A549 treated with CORT108297 at 1 μM for 4 hours (cell line): Measurements from ENCODE around the gene ITGB1BP1. TPM values are rescaled to one million over a fixed set of nuclear protein-coding genes. Genes with fewer than 3 reads are reported as not detected.

Experiments
- total RNA-seq: library from RNA; stranded (reverse); fragments of 200-300 nt; extraction: Qiagen RNA extraction; gene quantifications from 5 replicates; pipeline ENCODE4 v1.2.3, GENCODE V29; 2022

Gene ITGB1BP1, protein sequence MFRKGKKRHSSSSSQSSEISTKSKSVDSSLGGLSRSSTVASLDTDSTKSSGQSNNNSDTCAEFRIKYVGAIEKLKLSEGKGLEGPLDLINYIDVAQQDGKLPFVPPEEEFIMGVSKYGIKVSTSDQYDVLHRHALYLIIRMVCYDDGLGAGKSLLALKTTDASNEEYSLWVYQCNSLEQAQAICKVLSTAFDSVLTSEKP
- total RNA-seq: 153 to 184 TPM (median 172 TPM) in 5 replicates

DNA sequence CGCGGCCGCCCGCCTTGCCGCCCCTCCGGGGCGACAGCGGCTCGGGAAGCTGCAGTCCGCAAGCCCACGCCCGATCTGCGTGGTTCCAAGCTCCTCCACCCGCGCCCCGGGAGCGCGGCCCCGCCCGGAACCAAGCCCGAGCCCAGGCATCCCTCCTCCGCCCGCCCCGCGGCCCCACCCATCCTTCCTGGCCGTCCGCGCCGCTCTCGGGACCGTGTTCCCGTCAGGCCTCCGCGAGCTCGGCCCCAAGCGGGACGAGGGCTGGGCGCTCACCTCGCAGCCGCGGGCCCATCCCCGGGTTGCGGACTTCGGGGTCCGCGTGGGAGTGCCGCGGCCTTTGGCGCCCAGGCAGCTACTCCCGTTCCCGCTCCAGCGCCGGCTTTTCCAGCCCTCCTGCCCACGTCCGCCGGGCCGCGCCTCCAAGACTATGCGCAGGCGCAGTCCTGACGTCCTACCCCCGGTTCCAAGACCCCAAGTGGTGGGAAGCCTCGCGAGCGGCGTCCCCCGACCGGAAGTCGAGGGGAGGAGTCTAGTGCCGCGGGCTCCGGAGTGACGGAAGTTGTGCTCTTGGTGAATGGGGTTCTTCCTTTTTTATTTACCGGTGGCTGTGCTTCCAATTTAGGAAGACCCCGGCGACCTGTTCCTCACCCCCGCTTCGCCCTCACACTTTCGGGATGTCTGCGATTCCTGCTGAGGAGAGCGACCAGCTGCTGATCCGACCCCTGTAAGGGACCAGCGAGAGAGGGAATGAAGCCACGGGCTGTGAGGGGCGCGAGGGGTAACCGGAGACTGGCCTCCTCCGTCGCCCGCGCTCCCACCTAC lies at the start of gene ITGB1BP1, which contains the start of gene CPSF3:
Gene ITGB1BP1 (minus strand): TSS at position 429 of the 822 bp plus-strand sequence. CDS start 4,831 bp downstream, outside the sequence.
Gene CPSF3 (plus strand): TSS at position 555 of the 822 bp plus-strand sequence. CDS start 120 bp downstream, at position 675.

Other genes starting within 250 kb of the ITGB1BP1 start
- gene ASAP2, start 216.7 kb downstream of the ITGB1BP1 start, total RNA-seq: 31.5 to 43.8 TPM (median 38.6 TPM) in 5 replicates
- gene CPSF3, start 126 bp upstream of the ITGB1BP1 start, total RNA-seq: 48.6 to 63.3 TPM (median 49.6 TPM) in 5 replicates
- gene IAH1, start 51.0 kb upstream of the ITGB1BP1 start, total RNA-seq: 84.1 to 104 TPM (median 97.2 TPM) in 5 replicates
- 24.1 to 33.3 TPM (median 28.1 TPM) in 5 replicates for gene ADAM17, start 132.3 kb upstream of the ITGB1BP1 start, total RNA-seq
- 651 to 716 TPM (median 695 TPM) in 5 replicates for gene YWHAQ, start 207.5 kb upstream of the ITGB1BP1 start, total RNA-seq